Keratinocyte (primary cell): Measurements from ENCODE around the gene TMEM167A. TPM values are rescaled to one million over a fixed set of nuclear protein-coding genes. Genes with fewer than 3 reads are reported as not detected.

Experiments used
- DNase-seq: peaks from one replicate; pipeline ENCODE4 v3.0.0-alpha.2; 2011; ENCODE audit warnings: low read depth, missing footprints, low spot score
- FAIRE-seq: peaks from 2 replicates; lab custom pipeline; 2011; peaks lifted over from hg19 to GRCh38; lab: Jason Lieb, UNC
- H2AFZ ChIP-seq: 2 replicates; pipeline ENCODE4 v1.6.0; 2012; ENCODE audit warnings: low read length, control low read depth, inconsistent platforms; ENCODE audit not compliant: control insufficient read depth
- H3K27ac ChIP-seq: 2 replicates; pipeline ENCODE4 v1.5.1; 2011; ENCODE audit warnings: low read length; ENCODE audit not compliant: control insufficient read depth, insufficient read depth
- H3K27me3 ChIP-seq: 3 replicates; pipeline ENCODE4 v1.6.0; 2011; ENCODE audit warnings: low read length; ENCODE audit not compliant: control insufficient read depth, insufficient read depth; ENCODE audit errors: extremely low read depth
- H3K36me3 ChIP-seq, 2 experiments: 2 replicates in 1 of 2; 3 replicates in 1 of 2; pipeline ENCODE4 v1.5.1; 2011; ENCODE audit warnings: low read length in 2 of 2, mild to moderate bottlenecking in 1 of 2; ENCODE audit not compliant: control insufficient read depth in 2 of 2, insufficient read depth in 2 of 2; ENCODE audit errors: extremely low read depth in 1 of 2
- H3K4me1 ChIP-seq: 3 replicates; pipeline ENCODE4 v1.5.1; 2011; ENCODE audit warnings: low read length; ENCODE audit not compliant: control insufficient read depth, insufficient read depth; ENCODE audit errors: extremely low read depth
- H3K4me2 ChIP-seq: 3 replicates; pipeline ENCODE4 v1.6.0; 2011; ENCODE audit warnings: low read depth, low read length; ENCODE audit not compliant: control insufficient read depth, insufficient read depth; ENCODE audit errors: extremely low read depth
- H3K4me3 ChIP-seq, 3 experiments: fragments of 200-600 bp in 1 of 3; sonication (generic) in 1 of 3; 2 replicates in 2 of 3; 3 replicates in 1 of 3; pipeline ENCODE4 v1.5.1; 2011 to 2016; ENCODE audit warnings: low read length in 3 of 3, mild to moderate bottlenecking in 3 of 3, control low read depth in 2 of 3, inconsistent platforms in 1 of 3, low read depth in 1 of 3, mixed read lengths in 1 of 3, mixed run types in 1 of 3, moderate library complexity in 1 of 3; ENCODE audit not compliant: control insufficient read depth in 2 of 3, insufficient read depth in 2 of 3; ENCODE audit errors: extremely low read depth in 1 of 3
- H3K79me2 ChIP-seq: 2 replicates; pipeline ENCODE4 v1.6.0; 2012; ENCODE audit warnings: low read length; ENCODE audit not compliant: control insufficient read depth, insufficient read depth
- H3K9ac ChIP-seq: 3 replicates; pipeline ENCODE4 v1.6.0; 2011; ENCODE audit warnings: low read length; ENCODE audit not compliant: control insufficient read depth, insufficient read depth; ENCODE audit errors: extremely low read depth
- H3K9me1 ChIP-seq: 3 replicates; pipeline ENCODE4 v1.6.0; 2011; ENCODE audit warnings: low read length; ENCODE audit not compliant: control insufficient read depth, insufficient read depth; ENCODE audit errors: extremely low read depth
- H3K9me3 ChIP-seq: 2 replicates; pipeline ENCODE4 v1.5.1; 2012; ENCODE audit warnings: low read depth, low read length; ENCODE audit not compliant: control insufficient read depth
- H4K20me1 ChIP-seq: 3 replicates; pipeline ENCODE4 v1.6.0; 2011; ENCODE audit warnings: low read length; ENCODE audit not compliant: control insufficient read depth, insufficient read depth; ENCODE audit errors: extremely low read depth
- EZH2 ChIP-seq: IDR thresholded peaks from one replicate; pipeline ENCODE4 v1.6.1; 2012; ENCODE audit warnings: inconsistent platforms, mild to moderate bottlenecking, low read length, moderate library complexity
- dilution Hi-C: fragments of 300-500 bp; cut with MboI; formaldehyde crosslinking; loops from one replicate; pipeline ENCODE4 v1.7.0; 2020; ENCODE audit warnings: low sequenced_read_pairs; ENCODE audit not compliant: extremely low pct_ligation_motif_present
- polyA plus RNA-seq, 5 experiments: library from polyadenylated mRNA; depleted of rRNA in 3 of 5; stranded (reverse) in 3 of 5; stranded (forward) in 1 of 5; unstranded in 1 of 5; fragments of >200 nt; gene quantifications; 1 replicate in 1 of 5; 2 replicates in 3 of 5; 3 replicates in 1 of 5; pipeline versions ENCODE4 v1.2.1 to v1.2.3, GENCODE V29; 2011 to 2012; ENCODE audit warnings: missing spikeins in 2 of 5, low read depth in 1 of 5, low replicate concordance in 1 of 5
- TF ChIP-seq, protein P1 (sequence below), 3 experiments: IDR thresholded peaks in 1 of 3; conservative IDR thresholded peaks in 1 of 3; optimal IDR thresholded peaks in 1 of 3; 2 replicates in 2 of 3; 3 replicates in 1 of 3; pipeline versions ENCODE3 to v1.5.1; 2011; ENCODE audit warnings: low read length in 3 of 3, mild to moderate bottlenecking in 3 of 3, moderate library complexity in 2 of 3, control low read depth in 1 of 3, inconsistent platforms in 1 of 3; ENCODE audit not compliant: insufficient read depth in 2 of 3; ENCODE audit errors: extremely low read depth in 1 of 3

The TMEM167A gene
- polyA plus RNA-seq, 1 donor (not counting 4 experiments of a cell fraction or from before 2014, with no cell fraction given) = 97.6 TPM

DNA sequence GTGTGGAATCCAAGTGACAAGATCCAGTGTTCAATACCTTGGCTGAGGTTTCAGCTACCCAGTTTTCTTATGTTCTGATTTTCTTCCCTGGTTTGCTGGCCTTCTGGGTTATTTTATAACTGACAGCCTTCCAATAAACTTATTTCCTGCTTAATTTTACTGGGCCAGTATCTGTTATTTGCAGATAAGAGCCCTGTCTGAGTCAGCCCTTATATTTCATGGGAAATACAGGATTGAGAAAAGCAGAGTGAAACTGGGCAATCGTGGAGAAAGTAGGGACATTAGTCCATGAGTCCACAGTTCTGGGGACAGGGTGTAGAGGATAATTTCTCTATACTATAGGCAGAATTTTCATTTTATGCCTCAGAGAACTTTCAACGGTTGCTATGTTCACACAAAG is 32.3 kb downstream of the TMEM167A start:
- dilution Hi-C loops = no loop called here
- Histone ChIP-seq H3K9me1 (no peaks in the 10 kb centered on the region), H3K36me3 (no peaks in the 10 kb centered on the region), H3K79me2 (no peaks in the 10 kb centered on the region), H3K27me3 (no peaks in the 10 kb centered on the region), H2AFZ (no peak overlapping the region), H3K9me3 (no peaks in the 10 kb centered on the region), H3K4me3 (no peak overlapping the region), H3K27ac (no peak overlapping the region), H3K9ac (no peak overlapping the region), H3K4me2 (no peak overlapping the region), H4K20me1 (no peaks in the 10 kb centered on the region), H3K4me1 (no peaks in the 10 kb centered on the region)
- FAIRE-seq = no peak
- TF ChIP-seq, protein P1, sequence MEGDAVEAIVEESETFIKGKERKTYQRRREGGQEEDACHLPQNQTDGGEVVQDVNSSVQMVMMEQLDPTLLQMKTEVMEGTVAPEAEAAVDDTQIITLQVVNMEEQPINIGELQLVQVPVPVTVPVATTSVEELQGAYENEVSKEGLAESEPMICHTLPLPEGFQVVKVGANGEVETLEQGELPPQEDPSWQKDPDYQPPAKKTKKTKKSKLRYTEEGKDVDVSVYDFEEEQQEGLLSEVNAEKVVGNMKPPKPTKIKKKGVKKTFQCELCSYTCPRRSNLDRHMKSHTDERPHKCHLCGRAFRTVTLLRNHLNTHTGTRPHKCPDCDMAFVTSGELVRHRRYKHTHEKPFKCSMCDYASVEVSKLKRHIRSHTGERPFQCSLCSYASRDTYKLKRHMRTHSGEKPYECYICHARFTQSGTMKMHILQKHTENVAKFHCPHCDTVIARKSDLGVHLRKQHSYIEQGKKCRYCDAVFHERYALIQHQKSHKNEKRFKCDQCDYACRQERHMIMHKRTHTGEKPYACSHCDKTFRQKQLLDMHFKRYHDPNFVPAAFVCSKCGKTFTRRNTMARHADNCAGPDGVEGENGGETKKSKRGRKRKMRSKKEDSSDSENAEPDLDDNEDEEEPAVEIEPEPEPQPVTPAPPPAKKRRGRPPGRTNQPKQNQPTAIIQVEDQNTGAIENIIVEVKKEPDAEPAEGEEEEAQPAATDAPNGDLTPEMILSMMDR (optimal IDR thresholded peaks at IDR 0.05 in 1 of 3, IDR thresholded peaks at IDR 0.05 in 1 of 3, conservative IDR thresholded peaks at IDR 0.05 in 1 of 3; ENCODE audit: extremely low read depth in 1 of 3, insufficient read depth in 2 of 3, low read length in 3 of 3) = no peak
- TF ChIP-seq EZH2 = no peak
- DNase-seq = no peak

DNA sequence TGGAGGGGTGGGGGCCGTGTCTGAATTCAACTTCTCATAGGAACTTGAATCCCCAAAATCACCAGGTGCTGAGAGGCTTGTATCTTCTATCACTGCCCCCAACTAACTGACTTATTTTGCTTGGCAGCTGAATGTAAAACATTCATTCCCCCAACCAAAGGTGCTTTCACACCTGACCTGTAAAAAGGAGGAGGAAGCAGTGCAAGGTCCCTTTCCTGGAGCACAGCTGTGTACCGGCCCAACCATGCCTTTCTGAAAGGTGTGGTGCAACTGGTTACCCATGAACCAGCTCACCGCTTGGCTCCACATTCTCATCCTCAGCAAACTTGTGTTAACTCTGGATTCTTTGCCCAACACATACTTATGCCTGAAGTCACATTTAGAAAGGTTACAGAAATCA is 34.7 kb downstream of the TMEM167A start:
- Histone ChIP-seq H3K36me3 (no peaks in the 10 kb centered on the region), H3K4me2 (no peak overlapping the region), H2AFZ (no peak overlapping the region), H4K20me1 (no peaks in the 10 kb centered on the region), H3K9ac (no peak overlapping the region), H3K27ac (no peak overlapping the region), H3K4me3 (no peak overlapping the region), H3K9me1 (no peaks in the 10 kb centered on the region), H3K27me3 (no peaks in the 10 kb centered on the region), H3K4me1 (no peaks in the 10 kb centered on the region), H3K79me2 (no peaks in the 10 kb centered on the region), H3K9me3 (no peaks in the 10 kb centered on the region)
- TF ChIP-seq, protein P1 (optimal IDR thresholded peaks at IDR 0.05 in 1 of 3, IDR thresholded peaks at IDR 0.05 in 1 of 3, conservative IDR thresholded peaks at IDR 0.05 in 1 of 3; ENCODE audit: extremely low read depth in 1 of 3, insufficient read depth in 2 of 3, low read length in 3 of 3) = no peak
- DNase-seq = no peak
- no peak for FAIRE-seq
- dilution Hi-C loops = no loop called here
